GM21367 (cell line): Measurements from ENCODE around the gene ACOT12.
"Not testable (repeated sequence)": the region's sequence is repeated elsewhere in the genome, so short reads cannot be mapped to it uniquely, and the experiment has no call there.

ENCODE experiments used
- ATAC-seq: cut with Tn5 transposase; IDR thresholded peaks from one replicate; pipeline ENCODE4 v1.9.1; 2021; ENCODE audit not compliant: unreplicated experiment

Gene ACOT12

DNA sequence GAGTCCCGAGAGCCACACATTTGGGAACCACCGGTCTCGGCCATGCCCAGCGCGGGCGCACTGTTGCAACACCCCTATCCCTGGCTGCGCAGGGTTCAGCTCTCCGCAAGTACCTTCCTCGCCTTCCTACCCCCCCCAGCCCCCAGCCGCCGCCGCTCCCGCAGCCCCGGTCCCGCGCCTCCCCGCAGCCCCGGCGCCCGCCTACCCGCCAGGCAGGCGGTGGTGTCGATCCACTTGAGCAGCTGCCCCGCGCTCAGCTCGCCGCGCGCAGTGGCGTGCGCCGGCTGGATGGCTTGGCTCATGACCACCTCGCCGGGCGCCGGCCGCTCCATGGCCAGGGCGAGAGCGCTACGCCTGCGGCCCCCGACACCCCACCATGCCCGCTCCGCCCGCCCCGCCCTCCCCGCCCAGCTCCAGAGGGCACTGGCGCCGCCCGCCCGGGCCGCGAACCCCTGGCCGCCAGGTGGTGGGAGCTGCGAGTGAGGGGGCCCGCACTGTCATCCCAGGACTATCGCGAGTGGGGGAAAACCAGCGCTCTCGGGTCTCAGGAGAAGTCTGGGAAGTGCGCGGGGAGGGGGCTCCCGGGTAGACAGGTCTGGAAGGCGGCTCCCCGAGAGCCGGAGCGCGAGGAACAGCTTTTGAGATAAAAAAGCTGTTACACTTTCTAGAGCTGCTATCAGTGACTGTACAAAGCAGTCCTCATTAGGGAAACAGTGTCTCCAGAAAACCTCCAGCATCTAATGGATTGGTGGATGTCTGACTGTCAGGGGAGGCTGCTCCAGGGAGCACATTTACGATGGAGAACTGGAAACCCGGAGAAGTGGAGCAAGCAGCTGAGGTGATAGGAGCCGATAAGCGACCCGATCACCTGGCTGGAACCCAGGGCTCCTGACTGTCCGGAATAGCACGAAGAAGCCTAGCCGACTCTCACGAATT, at the start of gene ACOT12:
Gene ACOT12, minus strand, starts transcription at position 352 of the 936 bp plus-strand sequence. Its CDS starts 20 bp downstream, at position 332.
- no peak for ATAC-seq

- ATAC-seq: no peak
These were observed 41.1 kb upstream of the ACOT12 start for GRCh38 chr5:81435023-81435422.

GRCh38 chr5:81429985-81430384, 36.1 kb upstream of the ACOT12 start:
- no peak for ATAC-seq

GRCh38 chr5:81429363-81429762, 35.4 kb upstream of the ACOT12 start:
- ATAC-seq: no peak

GRCh38 chr5:81428861-81429260, 34.9 kb upstream of the ACOT12 start:
- ATAC-seq: no peak

- no peak for ATAC-seq
These were observed 34.5 kb upstream of the ACOT12 start for GRCh38 chr5:81428446-81428845.

- ATAC-seq: no peak
These were observed 33.6 kb upstream of the ACOT12 start for GRCh38 chr5:81427566-81427965.

DNA sequence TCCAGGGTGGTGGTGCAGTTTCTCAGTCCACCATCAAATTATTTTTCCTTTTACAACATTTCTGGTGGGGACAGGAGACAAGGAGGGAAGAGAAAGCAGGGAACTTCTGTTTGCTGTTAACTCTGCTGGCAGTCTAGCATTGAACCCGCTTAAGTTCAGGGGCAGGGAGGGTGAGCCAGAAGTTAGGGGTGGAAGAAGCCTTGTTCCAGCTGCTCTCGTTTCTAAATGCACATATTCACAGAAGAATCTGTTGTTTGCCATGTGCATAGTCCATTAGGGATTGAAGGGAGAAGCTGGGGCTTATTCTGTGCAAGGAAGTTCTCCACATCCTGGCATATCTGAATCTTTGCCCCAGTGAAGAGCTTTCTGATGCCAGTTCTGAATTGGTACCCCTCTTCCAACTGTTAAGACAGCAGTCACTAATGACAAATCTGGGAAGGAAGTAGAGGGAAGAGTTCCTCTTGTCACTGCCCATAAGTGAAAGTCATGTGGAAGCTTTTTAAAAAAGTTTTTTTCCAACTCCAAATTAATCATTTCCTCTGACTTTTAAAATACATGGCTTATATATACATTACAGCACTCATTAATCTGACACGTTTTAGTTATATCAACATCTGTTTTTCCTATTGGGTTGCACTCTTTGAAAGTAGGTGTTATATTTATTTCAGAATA, 32.6 kb upstream of the ACOT12 start:
- ATAC-seq: no peak

- ATAC-seq: no peak
These were observed 31.6 kb upstream of the ACOT12 start for GRCh38 chr5:81425569-81425968.

GRCh38 chr5:81424728-81425127, 30.8 kb upstream of the ACOT12 start:
- ATAC-seq: no peak

DNA sequence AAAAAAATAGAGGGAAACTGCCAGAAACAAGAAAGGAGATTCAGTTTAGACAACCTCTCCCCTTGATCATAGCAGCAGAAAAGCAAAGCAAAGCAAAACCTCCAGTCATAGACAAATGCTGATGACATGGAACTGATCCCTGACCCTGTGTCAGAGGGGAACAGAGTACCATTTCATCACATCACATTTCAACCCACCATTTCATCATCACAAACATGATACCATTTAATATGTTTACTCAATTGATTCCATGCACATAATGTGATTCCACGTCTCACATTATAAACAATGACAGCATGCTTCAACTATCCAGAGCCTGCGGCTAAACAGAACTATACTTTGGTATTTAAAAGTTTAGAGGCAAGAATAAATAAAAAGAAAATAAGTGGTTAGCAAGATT, 28.7 kb upstream of the ACOT12 start:
- no peak for ATAC-seq

GRCh38 chr5:81420039-81420667, 26.2 kb upstream of the ACOT12 start:
- ATAC-seq: no peak

DNA sequence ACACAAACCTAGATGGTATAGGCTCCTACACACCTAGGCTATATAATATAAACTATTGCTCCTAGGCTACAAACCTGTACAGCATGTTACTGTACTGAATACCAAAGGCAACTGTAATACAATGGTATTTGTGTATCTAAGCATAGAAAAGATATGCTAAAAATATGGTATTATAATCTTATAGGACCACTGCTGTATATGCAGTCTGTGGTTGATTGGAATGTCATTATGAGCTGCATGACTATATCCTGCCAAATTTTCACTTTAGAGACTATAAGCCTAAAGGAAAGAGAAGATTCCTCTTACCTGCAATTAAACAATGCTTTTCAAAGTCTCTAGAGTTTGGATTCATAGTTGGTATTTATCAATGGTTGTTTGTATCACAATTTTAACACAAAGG, 24.7 kb upstream of the ACOT12 start:
- no peak for ATAC-seq

- no peak for ATAC-seq
These were observed 23.1 kb upstream of the ACOT12 start for GRCh38 chr5:81417052-81417451.

DNA sequence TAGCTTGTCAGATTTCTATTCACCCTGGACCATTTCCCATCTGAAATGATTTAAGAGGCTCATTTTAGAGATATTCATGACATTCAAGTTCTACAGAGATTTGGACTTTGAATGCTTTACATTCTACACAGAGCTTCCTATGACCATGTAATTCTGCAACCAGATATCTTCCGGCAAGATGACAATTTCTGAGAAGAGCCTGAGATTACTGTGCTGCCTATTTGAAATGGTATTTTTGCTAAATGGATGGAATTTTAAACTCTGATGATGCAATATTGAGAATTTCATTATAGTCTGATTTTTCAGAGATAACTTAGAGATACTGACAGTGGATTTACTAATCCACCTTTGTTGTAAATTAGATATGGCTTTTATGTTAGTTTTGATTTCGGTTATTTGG, 16.0 kb upstream of the ACOT12 start:
- no peak for ATAC-seq

DNA sequence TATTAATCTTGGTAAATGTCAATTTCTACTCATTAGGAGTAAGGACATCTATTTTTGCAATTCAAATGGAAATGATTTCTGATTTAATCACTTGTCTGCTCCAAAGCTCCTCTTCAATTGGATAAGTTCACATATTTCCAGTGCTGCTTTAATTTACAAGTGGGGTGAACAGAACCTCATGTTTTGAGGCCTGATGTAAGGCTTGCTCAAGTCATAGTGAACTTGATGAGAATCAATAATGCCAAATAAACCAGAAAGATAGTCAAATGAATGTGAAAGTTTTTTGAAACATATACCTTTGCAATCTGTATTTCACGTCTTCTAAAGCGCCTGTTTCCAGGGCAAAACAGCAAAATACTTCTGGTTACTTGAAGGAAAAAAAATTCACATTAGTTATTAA, 15.4 kb upstream of the ACOT12 start:
- no peak for ATAC-seq

DNA sequence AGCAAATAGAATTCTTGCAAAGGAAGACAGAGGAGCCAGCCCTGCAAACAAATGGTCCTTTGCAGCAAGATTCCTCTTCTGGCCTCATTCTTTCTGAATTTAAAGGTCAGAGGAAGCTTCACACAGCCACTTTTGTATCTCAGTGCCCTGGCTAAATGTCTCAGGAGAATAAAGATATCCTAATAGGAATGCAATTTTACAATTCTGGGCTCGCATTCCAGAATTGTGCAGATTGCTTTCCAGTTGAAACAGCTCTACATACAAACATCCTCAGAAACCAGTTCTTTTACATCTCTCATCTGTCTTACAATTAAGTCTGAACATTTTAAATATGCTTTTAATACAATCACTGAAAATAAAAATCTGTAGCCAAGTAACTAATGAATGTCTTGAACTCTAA, 14.6 kb upstream of the ACOT12 start:
- no peak for ATAC-seq

GRCh38 chr5:81407811-81408210, 13.9 kb upstream of the ACOT12 start:
- not testable (repeated sequence) for ATAC-seq

DNA sequence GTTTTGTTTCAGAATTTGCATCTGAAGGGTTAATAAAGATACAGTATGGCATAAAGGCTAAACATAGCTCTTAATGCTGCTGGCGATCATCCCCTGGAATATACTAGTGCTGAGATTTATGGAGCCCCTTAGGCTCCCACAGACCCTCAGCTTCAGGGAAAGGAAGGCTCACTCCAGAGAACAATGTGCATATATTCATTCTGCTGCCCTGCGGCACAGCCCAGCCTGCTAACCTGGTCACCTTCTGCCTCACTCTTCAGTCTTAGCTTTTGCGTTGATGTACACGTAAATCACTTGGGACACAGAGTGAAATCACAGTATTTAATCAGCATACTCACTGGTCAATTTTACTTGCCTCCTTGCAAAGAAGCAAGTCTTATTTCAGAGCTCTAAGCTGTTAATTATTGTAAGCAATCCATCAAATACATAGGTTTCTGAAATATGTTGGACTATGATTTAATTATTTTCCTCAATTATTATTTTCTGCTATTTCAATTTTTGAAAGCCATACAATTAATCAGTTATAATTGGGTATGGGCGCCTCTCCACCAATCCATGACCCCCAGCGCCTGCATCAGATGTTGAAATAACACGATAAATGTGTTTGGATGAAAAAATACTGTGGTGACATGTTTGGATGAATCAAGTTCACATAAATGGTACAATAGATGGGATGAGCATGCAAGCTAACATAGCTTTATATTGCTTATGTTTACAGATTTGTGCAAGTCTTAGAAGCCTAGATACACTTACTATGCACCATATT, 11.4 kb upstream of the ACOT12 start:
- no peak for ATAC-seq

GRCh38 chr5:81402192-81402930, 8.4 kb upstream of the ACOT12 start:
- ATAC-seq: no peak
